Activated CD8-positive, alpha-beta T cell treated with anti-CD3 and anti-CD28 coated beads for 36 hours (primary cell): ENCODE results near the gene ARPC5L. TPM values are rescaled to one million over a fixed set of nuclear protein-coding genes. Genes with fewer than 3 reads are reported as not detected.

ENCODE experiments used
- ATAC-seq: fragments of 200-7000 bp; cut with Tn5 transposase; one replicate; pipeline ENCODE4 v1.10.0; 2021; ENCODE audit warnings: mild to moderate bottlenecking, moderate library complexity
- CTCF ChIA-PET: fragments of 350-600 bp; sonication (Branson Sonifier 250); formaldehyde crosslinking; loops from one replicate; lab custom pipeline; 2021; ENCODE audit warnings: antibody characterized with exemption; lab: Charles Lee
- POLR2A ChIA-PET: fragments of 350-600 bp; sonication (Branson Sonifier 250); formaldehyde crosslinking; loops from one replicate; lab custom pipeline; 2021; ENCODE audit warnings: antibody characterized with exemption; lab: Charles Lee
- DNase-seq: peaks from one replicate; pipeline ENCODE4 v3.0.0-alpha.2; 2020
- H3K27ac Mint-ChIP-seq: one replicate; pipeline ENCODE4 v1.8.0; 2021; ENCODE audit warnings: mild to moderate bottlenecking, mixed read lengths
- H3K27me3 Mint-ChIP-seq: one replicate; pipeline ENCODE4 v1.8.0; 2021; ENCODE audit warnings: mixed read lengths
- H3K36me3 Mint-ChIP-seq: one replicate; pipeline ENCODE4 v1.8.0; 2021; ENCODE audit warnings: low read depth, mixed read lengths
- H3K4me1 Mint-ChIP-seq: one replicate; pipeline ENCODE4 v1.8.0; 2021; ENCODE audit warnings: low read depth, mixed read lengths
- H3K4me3 Mint-ChIP-seq: one replicate; pipeline ENCODE4 v1.8.0; 2021; ENCODE audit warnings: mild to moderate bottlenecking, moderate library complexity, mixed read lengths
- H3K9me3 Mint-ChIP-seq: one replicate; pipeline ENCODE4 v1.8.0; 2021; ENCODE audit warnings: mixed read lengths
- CTCF ChIP-seq: fragments of 200-600 bp; IDR thresholded peaks from one replicate; pipeline ENCODE4 v1.8.0; 2022; ENCODE audit warnings: antibody characterized with exemption, mild to moderate bottlenecking
- intact Hi-C: fragments of 100-400 bp; cut with micrococcal nuclease; formaldehyde crosslinking; loops from one replicate; pipeline ENCODE4 v1.10.0; 2022
- total RNA-seq, 2 experiments: library from RNA; stranded (reverse); gene quantifications; one replicate each; pipeline ENCODE4 v1.2.3, GENCODE V29; 2021

ARPC5L gene
- total RNA-seq = 10 to 100 TPM; 72.7 to 73.9 TPM

- ChIA-PET CTCF (interaction anchor here (1.0 to 4.2 kb wide), 9 partner anchors 8 to 281 kb away, joined by 3 to 25 read pairs (median 5); partner anchors contain the start of genes NR6A1, SCAI and WDR38), POLR2A (interaction anchor here (0.6 to 12.4 kb wide), 16 partner anchors 8 to 1614 kb away, joined by 3 to 280 read pairs (median 4); partner anchors contain the start of genes HSPA5, NR6A1 and WDR38)
- H3K4me3 Mint-ChIP-seq = peak within 1 kb of the TSS; percentile 86
- H3K27me3 Mint-ChIP-seq = no peaks in the 10 kb centered on the region
- peaks cover 42% of the 10 kb centered on the region for H3K4me1 Mint-ChIP-seq
- peak within 1 kb of the TSS; percentile 96 for H3K27ac Mint-ChIP-seq
- H3K9me3 Mint-ChIP-seq = no peaks in the 10 kb centered on the region
- no peak for TF ChIP-seq CTCF
- ATAC-seq = peak; percentile 97
- intact Hi-C loops = no loop called here
- H3K36me3 Mint-ChIP-seq = peaks cover 49% of the 10 kb centered on the region
- DNase-seq = peak; percentile 97
These were observed at the start of gene ARPC5L, which contains the start of gene RPL35 for GRCh38 chr9:124861342-124862229. ARPC5L (plus strand) TSS chr9:124862130; CDS start chr9:124869291, 7,161 bp downstream. RPL35 (minus strand) TSS chr9:124861957; CDS start chr9:124861912, 45 bp downstream.

DNA sequence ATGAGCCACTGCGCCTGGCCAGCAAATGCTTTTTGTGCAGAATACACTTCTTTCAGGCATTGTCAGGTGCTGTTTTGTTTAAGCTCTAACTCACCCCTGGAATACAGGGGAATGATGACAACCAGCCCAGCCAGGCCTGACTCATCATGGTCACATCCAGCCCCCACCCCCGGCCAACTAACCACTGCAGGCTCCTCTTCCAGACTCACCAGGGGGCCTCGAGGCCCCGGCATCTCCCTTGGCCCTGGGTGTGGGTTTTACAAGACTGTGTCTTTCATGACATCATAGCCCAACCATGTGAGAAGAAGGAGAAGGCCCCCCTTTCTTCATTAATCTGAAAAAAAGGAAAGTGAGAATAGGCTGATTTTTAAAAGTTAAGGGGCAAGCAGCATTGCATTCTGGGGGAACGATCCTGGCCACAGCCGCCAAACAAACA, 49.5 kb upstream of the ARPC5L start:
- peak; percentile 64 for ATAC-seq
- Mint-ChIP-seq H3K4me1 (no peaks in the 10 kb centered on the region), H3K27ac (no peak overlapping the region), H3K36me3 (no peaks in the 10 kb centered on the region), H3K9me3 (no peaks in the 10 kb centered on the region), H3K27me3 (peaks cover 4% of the 10 kb centered on the region), H3K4me3 (no peak overlapping the region)
- DNase-seq = peak; percentile 47
- POLR2A ChIA-PET = no interaction called here
- TF ChIP-seq CTCF = no peak
- CTCF ChIA-PET = interaction anchor here (0.8 to 1.6 kb wide), 4 partner anchors 23 to 38 kb away, joined by 3 to 5 read pairs (median 3); no protein-coding TSS in a partner anchor
- intact Hi-C loops = no loop called here

DNA sequence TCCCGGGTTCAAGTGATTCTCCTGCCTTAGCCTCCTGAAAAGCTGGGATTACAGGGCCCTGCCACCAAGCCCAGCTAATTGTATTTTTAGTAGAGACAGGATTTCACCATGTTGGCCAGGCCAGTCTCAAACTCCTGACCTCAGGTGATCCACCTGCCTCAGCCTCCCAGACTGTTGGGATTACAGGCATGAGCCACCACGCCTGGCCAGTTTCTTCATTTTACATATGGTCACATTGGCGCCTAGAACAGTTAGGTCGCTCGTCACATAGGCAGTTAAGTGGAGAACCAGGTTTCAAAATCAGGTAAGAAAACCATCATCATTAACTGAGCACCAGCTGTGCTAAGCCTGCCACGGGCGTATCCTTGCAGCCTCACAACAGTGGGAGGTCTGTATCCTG, 48.9 kb upstream of the ARPC5L start:
- DNase-seq = no peak
- H3K36me3 Mint-ChIP-seq = no peaks in the 10 kb centered on the region
- intact Hi-C loops = no loop called here

GRCh38 chr9:124813501-124814163, 48.3 kb upstream of the ARPC5L start:
- no peak for ATAC-seq
- POLR2A ChIA-PET = no interaction called here
- CTCF ChIA-PET = interaction anchor here (1.3 to 1.6 kb wide), 4 partner anchors 24 to 39 kb away, joined by 3 to 5 read pairs (median 3); partner anchors contain the start of gene OLFML2A
- no peak for TF ChIP-seq CTCF
- Mint-ChIP-seq H3K27me3 (peaks cover 6% of the 10 kb centered on the region), H3K4me3 (no peak overlapping the region), H3K4me1 (peaks cover 7% of the 10 kb centered on the region), H3K9me3 (no peaks in the 10 kb centered on the region), H3K36me3 (no peaks in the 10 kb centered on the region), H3K27ac (no peak overlapping the region)
- DNase-seq = no peak
- intact Hi-C loops = no loop called here

More for the DNA sequence above, 48.9 kb upstream of the ARPC5L start:
- H3K27ac Mint-ChIP-seq = no peak overlapping the region
- CTCF ChIA-PET = interaction anchor here (1.3 to 1.6 kb wide), 4 partner anchors 24 to 39 kb away, joined by 3 to 5 read pairs (median 3); partner anchors contain the start of gene OLFML2A
- no peak for TF ChIP-seq CTCF
- H3K4me3 Mint-ChIP-seq = no peak overlapping the region
- H3K9me3 Mint-ChIP-seq = no peaks in the 10 kb centered on the region
- H3K27me3 Mint-ChIP-seq = peaks cover 4% of the 10 kb centered on the region
- no peak for ATAC-seq
- H3K4me1 Mint-ChIP-seq = peaks cover 1% of the 10 kb centered on the region
- POLR2A ChIA-PET = no interaction called here
